NCI-H226 (cell line): ENCODE data around the gene GRIK2.

Experiments
- DNase-seq: peaks from one replicate; pipeline ENCODE4 v3.0.0-alpha.2; 2015

GRIK2 gene

GRCh38 chr6:101816716-101817115, 423.2 kb downstream of the GRIK2 start:
- no peak for DNase-seq

- DNase-seq: no peak
Observed at GRCh38 chr6:101818051-101818450, 424.5 kb downstream of the GRIK2 start.

GRCh38 chr6:101824551-101825345, 431.2 kb downstream of the GRIK2 start:
- peak; percentile 77 for DNase-seq

DNA sequence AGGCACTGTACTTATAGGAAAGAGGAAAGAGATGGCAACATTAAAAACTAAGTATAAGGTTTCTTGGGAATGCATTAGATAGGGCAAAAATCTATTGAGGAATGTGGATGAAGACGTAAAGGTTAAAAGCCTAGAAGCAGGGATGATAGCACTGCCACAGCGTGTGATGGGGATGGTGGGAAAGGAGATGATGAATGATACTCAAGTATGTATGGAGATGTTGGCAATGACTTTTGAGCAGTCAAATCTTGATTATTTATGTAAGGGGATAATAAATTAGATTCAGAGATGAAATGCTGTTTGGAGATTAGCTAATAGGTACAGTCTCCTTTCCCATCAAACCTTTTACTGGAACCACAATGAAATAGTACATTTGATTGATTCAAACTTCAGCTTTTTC, 432.8 kb downstream of the GRIK2 start:
- peak; percentile 77 for DNase-seq

GRCh38 chr6:101826678-101827077, 433.2 kb downstream of the GRIK2 start:
- DNase-seq: peak; percentile 71

- DNase-seq: peak; percentile 62
Observed at GRCh38 chr6:101830501-101831031, 437.1 kb downstream of the GRIK2 start.

DNA sequence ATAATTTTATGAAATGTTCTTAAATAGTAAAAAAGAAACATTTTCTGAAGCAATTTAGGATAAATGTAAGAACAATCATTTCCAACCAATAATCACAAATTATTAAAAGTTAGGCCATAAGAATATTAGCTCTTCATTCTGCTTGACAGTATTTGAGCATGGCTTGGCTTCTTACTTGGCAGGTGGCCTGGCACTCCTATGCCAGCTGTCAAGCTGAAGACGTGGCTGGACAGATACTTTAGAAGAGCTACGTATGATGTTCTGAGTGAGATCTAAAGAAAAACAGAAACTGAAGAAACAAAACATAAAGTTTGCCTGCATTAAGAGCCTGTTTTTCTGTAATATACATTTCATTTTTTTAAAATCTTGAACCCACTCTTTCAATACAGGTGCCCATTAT, 438.9 kb downstream of the GRIK2 start:
- no peak for DNase-seq

DNA sequence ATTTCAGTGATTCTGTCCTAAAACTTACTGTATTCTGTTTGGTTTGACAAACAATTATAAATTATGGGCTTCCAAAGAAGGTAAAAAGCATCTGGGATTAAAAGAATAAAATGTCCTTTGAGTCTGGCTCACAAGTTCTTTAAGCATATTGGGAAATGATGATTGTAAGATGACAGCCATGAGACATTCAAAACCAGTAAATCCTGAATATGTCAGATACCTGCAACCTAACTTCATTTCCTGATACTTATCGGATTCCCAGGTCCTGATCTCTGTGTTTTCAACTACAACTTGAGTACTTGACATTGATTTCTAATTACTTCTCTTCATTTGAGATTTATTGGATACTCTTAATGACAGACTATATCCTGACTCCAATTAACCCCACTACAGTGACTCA, 446.6 kb downstream of the GRIK2 start:
- DNase-seq: no peak

DNA sequence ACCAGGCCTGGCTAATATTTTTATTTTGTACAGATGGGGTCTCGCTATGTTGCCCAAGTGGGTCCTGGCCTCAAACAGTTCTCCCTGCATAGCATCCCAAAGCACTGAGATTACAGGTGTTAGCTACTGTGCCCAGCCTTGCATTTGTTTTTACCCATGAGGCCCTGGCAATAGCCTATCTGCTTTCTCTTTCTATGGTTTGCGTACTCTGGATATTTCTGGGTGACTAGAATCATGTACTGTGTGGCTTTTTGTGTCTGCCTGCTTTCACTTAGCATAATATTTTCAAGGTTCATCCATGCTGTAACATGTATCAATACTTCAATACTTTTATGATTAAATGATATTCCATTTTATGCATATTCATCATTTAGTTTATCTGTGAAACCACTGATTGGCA, 451.7 kb downstream of the GRIK2 start:
- no peak for DNase-seq

DNA sequence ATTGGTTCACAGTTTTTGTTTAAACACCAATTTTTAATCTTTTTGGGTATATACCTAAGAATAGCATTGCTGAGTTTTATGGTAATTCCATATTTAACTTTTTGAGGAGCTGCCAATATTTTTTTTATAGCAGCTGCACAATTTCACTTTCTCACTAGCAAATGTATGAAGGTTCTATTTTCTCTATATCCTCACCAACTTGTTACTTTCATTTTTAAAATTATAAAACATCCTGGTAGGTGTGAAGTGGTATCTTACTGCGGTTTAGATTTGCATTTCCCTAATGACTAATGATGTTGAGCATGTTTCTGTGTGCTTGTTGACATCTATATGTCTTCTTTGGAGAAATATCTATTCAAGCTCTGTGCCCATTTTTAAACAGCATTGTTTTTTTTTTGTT, 452.1 kb downstream of the GRIK2 start:
- DNase-seq: no peak

- DNase-seq: no peak
Observed at GRCh38 chr6:101847690-101848089, 454.2 kb downstream of the GRIK2 start.

DNA sequence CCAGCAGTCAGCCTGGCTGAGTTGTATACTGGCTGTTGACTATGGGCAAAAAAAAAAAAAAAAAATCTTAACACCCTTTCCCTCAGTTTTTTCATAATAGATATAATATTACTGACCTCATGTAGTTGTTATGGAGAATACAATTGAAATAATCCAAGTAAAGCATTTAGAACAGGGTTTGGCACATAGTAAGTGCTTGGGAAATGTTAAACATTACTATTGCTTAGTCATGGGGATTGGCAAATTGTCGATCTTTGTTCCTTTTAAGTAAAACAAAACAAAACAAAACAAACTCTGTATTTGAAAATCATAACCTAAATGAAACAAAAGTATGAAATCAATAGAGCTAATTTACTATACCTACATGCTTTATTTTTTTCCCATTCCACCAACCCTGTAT, 458.4 kb downstream of the GRIK2 start:
- DNase-seq: no peak

DNA sequence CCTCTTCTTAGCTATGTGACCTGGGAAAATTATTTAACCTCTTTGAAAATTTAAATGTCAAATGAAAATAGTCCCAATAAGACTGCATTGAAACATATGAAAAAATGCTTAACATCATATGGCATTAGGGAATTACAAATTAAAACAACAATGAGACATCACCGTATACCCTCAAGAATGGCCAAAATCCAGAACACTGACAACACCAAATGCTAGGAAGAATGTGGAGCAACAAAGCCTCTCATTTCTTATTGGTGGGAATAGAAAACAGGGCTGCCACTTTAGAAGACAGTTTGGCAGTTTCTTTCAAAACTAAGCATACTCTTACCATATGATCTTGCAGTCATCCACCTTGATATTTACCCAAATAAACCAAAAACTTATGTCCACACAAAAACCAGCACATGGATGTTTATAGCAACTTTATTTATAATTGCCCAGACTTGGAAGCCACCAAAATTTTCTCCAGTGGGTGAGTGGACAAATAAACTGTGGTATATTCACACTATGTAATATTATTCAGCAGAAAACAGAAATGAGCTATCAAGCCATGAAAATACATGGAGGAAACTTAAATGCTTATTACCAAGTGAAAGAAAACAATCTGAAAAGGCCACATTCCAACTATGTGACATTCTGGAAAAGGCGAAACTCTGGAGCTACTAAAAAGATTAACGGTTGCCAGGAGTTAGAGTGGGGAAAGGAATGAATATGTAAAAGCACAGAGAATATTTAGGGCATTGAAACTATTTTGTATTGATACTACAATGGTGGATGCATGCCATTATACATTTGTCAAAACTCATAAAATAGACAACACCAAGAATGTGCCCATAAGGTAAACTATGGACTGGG, 459.9 kb downstream of the GRIK2 start:
- DNase-seq: no peak

DNA sequence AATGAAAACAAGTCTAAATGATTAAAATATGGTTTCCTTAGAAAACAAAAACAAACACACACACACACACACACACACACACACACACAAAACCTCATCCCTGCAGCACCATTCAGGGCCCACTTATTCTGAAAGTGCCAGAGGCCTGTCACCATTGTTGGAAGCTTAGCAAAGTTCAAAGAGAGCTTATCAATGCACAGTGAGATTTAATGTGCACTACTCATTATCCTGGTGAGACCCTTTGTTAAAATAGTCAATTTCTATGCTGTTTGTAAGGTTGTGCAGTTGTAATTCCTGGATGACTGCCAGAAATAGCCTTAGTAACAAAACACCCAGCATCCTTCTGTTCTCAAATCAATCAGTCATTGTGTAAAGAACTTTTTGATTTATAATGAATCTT, 482.9 kb downstream of the GRIK2 start:
- no peak for DNase-seq

GRCh38 chr6:101878554-101879276, 485.2 kb downstream of the GRIK2 start:
- no peak for DNase-seq

GRCh38 chr6:101879782-101880181, 486.3 kb downstream of the GRIK2 start:
- DNase-seq: no peak

- peak; percentile 12 for DNase-seq
Observed at GRCh38 chr6:101883505-101883904, 490.0 kb downstream of the GRIK2 start.

GRCh38 chr6:101887532-101887931, 494.0 kb downstream of the GRIK2 start:
- DNase-seq: no peak

DNA sequence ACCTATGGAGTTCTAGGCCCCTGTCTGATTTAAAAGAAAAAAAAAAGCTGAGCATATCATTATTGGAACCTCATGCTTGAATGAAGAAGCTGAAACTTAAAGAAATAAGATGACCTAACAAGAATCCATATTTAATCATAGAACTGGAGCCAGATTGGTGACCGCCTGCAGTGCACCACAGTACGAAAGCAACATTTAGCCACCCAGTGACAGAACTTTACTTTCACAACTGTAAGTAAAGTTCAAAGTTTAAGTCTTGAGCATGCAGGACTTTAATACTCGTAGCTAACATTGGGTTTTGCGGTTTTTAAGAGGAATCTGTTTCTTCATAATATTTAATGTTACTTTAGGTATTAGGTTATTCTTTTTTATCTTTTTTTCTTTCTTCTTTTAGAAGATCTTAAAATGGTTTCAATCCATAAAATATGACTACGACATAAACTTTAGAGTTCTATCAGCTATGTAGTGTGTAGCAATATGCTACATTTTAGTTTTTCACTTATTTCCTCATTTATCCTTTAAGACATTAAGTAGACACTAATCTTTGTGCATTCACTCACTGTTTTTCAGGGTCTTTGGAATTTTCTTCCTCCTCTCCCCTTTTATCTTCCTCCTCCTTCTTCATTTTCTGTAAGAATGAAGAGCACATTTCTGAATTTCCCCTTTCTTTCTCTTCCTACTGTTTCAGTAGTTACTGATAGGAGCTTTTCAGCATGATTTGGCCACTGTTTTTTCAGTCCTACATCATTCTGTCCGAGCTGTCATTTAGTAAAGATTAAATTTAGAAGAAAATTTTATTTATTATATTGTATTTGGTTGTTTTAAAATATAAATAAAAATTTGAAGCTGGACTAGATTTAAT, 514.1 kb downstream of the GRIK2 start:
- no peak for DNase-seq

- no peak for DNase-seq
Observed at GRCh38 chr6:101909366-101909765, 515.9 kb downstream of the GRIK2 start.

DNA sequence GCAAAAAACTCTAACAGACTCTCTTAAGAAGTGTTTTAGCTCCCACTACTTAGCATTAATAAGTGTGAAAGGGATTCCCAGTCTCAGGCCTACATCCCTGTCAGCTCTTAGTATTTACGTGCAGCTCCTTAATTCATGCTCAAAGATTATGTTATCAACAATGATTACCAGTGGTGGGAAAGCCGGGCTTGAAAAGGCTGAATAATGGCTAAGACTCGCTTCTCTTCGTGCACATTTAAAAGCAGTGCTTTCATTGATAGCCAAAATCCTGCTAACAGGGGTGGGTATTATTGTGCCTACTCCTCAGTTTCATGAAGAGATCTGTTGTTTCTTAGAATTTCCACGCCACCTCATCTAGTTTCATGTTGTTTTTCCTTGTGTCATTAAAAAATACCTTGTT, 518.8 kb downstream of the GRIK2 start:
- DNase-seq: no peak

DNA sequence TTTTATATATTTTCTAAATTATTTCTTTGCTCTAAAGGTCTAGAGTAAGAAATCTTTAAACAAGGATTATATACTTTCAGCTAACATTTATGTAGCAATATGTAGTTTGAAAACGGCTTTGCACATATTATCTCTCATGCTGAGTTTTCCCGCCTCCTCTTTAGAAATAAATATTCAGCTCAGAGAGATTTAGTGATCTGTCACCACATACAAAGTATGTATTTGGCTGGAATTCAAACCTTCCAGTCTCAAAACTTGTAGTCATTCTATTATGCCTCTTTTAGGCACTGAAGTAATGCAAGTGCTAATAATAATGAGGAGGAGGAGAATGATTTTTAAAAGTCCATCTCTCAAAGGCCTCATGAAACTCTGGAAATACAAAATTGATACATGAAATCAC, 525.0 kb downstream of the GRIK2 start:
- no peak for DNase-seq
